ENCODE data around the gene FAM53B.

FAM53B gene

GRCh38 chr10:124672181-124672638 is 72.0 kb downstream of the FAM53B start:
- DNase-seq (ENCODE audit: low read depth), result no peak
- H3K4me3 ChIP-seq (ENCODE audit: low read length), result no peak overlapping the region
- TF ChIP-seq, protein P1, sequence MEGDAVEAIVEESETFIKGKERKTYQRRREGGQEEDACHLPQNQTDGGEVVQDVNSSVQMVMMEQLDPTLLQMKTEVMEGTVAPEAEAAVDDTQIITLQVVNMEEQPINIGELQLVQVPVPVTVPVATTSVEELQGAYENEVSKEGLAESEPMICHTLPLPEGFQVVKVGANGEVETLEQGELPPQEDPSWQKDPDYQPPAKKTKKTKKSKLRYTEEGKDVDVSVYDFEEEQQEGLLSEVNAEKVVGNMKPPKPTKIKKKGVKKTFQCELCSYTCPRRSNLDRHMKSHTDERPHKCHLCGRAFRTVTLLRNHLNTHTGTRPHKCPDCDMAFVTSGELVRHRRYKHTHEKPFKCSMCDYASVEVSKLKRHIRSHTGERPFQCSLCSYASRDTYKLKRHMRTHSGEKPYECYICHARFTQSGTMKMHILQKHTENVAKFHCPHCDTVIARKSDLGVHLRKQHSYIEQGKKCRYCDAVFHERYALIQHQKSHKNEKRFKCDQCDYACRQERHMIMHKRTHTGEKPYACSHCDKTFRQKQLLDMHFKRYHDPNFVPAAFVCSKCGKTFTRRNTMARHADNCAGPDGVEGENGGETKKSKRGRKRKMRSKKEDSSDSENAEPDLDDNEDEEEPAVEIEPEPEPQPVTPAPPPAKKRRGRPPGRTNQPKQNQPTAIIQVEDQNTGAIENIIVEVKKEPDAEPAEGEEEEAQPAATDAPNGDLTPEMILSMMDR (conservative IDR thresholded peaks at IDR 0.05; ENCODE audit: low read length), result no peak

- H3K4me3 ChIP-seq (ENCODE audit: low read length), result no peak overlapping the region
- TF ChIP-seq, protein P1 (conservative IDR thresholded peaks at IDR 0.05; ENCODE audit: low read length), result peak; percentile 18; the same call in 1 of the 2 replicates
- peak; percentile 54 for DNase-seq (ENCODE audit: low read depth)
These were observed 72.6 kb downstream of the FAM53B start for GRCh38 chr10:124671486-124672075.

- H3K4me3 ChIP-seq (ENCODE audit: low read length), result no peak overlapping the region
- DNase-seq (ENCODE audit: low read depth), result no peak
- TF ChIP-seq, protein P1 (conservative IDR thresholded peaks at IDR 0.05; ENCODE audit: low read length), result no peak
These were observed 73.3 kb downstream of the FAM53B start for GRCh38 chr10:124670849-124671248.

- TF ChIP-seq, protein P1 (conservative IDR thresholded peaks at IDR 0.05; ENCODE audit: low read length), result no peak
- no peak overlapping the region for H3K4me3 ChIP-seq (ENCODE audit: low read length)
- DNase-seq (ENCODE audit: low read depth), result no peak
These were observed 74.1 kb downstream of the FAM53B start for GRCh38 chr10:124669824-124670654.

- TF ChIP-seq, protein P1 (conservative IDR thresholded peaks at IDR 0.05; ENCODE audit: low read length), result no peak
- DNase-seq (ENCODE audit: low read depth), result no peak
- no peak overlapping the region for H3K4me3 ChIP-seq (ENCODE audit: low read length)
These were observed 74.9 kb downstream of the FAM53B start for GRCh38 chr10:124669141-124669823.

DNA sequence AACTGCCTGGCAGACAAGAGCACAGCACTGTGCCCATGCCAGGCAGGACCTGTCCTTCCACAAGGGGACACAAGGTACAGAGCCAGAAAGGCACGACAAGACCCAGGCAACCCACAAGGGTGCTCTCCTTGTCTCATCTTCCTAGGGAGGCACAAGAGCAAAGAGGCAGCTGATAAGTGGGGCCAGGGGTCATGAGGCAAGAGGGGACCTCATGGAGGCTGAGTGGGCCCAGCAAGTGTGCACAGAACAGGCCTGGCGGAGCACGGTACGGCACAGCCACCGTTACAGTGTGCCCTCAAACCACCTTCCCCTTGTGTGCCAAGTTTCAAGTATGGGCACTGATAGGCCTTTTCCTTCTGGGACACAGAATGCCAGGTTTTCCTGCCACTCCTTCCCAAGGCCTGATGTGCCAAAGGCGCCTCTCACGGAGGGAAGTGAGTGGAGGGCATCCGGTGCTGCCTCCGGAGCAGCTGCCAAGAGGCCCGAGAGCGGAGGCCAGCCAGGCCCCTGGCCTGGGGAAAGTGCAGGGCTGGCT is 75.6 kb downstream of the FAM53B start:
- H3K4me3 ChIP-seq (ENCODE audit: low read length), result no peak overlapping the region
- TF ChIP-seq, protein P1 (conservative IDR thresholded peaks at IDR 0.05; ENCODE audit: low read length), result no peak
- no peak for DNase-seq (ENCODE audit: low read depth)
